Transverse colon (tissue), 4 donors: ENCODE measurements around the gene POM121C.
"Not testable (repeated sequence)": the region's sequence is repeated elsewhere in the genome, so short reads cannot be mapped to it uniquely, and the experiment has no call there.

Source experiments
- POLR2AphosphoS5 ChIP-seq, 3 donors: sonication (generic); formaldehyde crosslinking; IDR thresholded peaks; one replicate each; pipeline ENCODE4 v1.6.1; 2016; ENCODE audit warnings: antibody characterized with exemption in 3 of 3
- TF ChIP-seq, protein P1 (sequence below), 5 experiments: fragments of 200-600 bp in 3 of 5; fragments of 450-650 bp in 2 of 5; sonication (generic) in 3 of 5; IDR thresholded peaks; 1 replicate in 2 of 5; 2 replicates in 3 of 5; pipeline ENCODE4 v1.5.1; 2016 to 2017; ENCODE audit warnings: antibody characterized with exemption in 5 of 5, inconsistent platforms in 3 of 5, mild to moderate bottlenecking in 2 of 5, moderate library complexity in 1 of 5

DNA sequence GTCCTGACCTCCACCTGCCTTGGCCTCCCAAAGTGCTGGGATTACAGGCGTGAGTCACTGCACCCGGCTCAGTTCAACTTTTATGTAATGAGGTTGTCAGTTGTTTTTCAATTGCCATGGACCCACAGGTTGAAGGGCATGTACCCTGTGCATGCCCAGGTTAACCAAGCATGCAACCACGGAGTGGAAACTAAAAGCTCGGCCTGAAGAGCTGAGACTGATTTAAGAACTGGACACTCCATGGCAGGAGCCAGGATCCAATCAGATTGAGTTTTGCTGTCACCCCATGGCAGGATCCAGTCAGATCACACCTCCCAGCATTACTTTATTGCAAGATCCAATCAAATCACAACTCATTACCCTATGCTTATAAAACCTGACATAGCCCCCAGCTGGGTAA is 22.9 kb upstream of the POM121C start:
- TF ChIP-seq POLR2AphosphoS5 (IDR thresholded peaks at IDR 0.05) = not testable (repeated sequence)
- TF ChIP-seq, protein P1, sequence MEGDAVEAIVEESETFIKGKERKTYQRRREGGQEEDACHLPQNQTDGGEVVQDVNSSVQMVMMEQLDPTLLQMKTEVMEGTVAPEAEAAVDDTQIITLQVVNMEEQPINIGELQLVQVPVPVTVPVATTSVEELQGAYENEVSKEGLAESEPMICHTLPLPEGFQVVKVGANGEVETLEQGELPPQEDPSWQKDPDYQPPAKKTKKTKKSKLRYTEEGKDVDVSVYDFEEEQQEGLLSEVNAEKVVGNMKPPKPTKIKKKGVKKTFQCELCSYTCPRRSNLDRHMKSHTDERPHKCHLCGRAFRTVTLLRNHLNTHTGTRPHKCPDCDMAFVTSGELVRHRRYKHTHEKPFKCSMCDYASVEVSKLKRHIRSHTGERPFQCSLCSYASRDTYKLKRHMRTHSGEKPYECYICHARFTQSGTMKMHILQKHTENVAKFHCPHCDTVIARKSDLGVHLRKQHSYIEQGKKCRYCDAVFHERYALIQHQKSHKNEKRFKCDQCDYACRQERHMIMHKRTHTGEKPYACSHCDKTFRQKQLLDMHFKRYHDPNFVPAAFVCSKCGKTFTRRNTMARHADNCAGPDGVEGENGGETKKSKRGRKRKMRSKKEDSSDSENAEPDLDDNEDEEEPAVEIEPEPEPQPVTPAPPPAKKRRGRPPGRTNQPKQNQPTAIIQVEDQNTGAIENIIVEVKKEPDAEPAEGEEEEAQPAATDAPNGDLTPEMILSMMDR (IDR thresholded peaks at IDR 0.05) = not testable (repeated sequence)
